HG03280 (cell line): Measurements from ENCODE around the gene SIX5.

Experiments used
- ATAC-seq: cut with Tn5 transposase; IDR thresholded peaks from one replicate; pipeline ENCODE4 v1.9.1; 2021; ENCODE audit warnings: mild to moderate bottlenecking, moderate library complexity; ENCODE audit not compliant: unreplicated experiment

Gene SIX5

GRCh38 chr19:45793178-45793564 is 24.1 kb upstream of the SIX5 start:
- ATAC-seq, result no peak

- peak; percentile 92 for ATAC-seq
Measured at GRCh38 chr19:45792470-45793177, 23.6 kb upstream of the SIX5 start, which contains the start of gene DMWD. DMWD (minus strand) TSS chr19:45792845; CDS start chr19:45792756, 89 bp downstream.

DNA sequence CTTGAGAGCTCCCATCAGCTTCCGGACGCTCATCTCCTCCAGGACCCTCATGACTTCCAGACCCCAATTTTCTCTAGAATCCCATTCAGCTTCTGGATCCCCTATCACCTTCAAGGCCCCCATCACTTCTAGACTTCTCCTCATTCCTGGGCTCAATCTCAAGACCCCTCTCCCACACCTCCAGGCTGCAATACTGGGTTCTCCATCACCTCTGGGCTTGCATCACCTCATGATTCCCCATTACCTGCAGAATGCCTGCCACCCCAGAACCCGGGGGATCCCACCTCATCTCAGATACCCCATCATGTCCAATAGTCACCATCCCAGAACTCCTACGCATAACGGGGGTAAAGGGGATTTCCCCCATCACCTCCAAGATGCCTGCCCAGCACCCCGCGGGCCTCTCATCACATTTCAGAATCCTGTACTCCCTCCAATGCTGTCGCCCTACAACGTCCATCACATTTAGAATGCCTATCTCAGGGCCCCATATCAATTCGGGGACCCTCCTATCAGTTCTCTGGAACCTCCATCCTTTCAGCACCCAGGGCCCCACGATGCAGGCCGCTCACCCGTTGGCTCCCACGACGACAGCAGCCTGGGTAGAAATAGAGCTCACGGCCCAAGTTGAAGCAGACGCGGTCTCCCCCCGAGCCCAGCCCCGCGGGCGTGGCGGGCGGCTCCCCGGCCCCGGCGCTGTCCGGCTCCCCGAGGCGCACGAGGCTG is 22.9 kb upstream of the SIX5 start:
- ATAC-seq, result peak; percentile 14

DNA sequence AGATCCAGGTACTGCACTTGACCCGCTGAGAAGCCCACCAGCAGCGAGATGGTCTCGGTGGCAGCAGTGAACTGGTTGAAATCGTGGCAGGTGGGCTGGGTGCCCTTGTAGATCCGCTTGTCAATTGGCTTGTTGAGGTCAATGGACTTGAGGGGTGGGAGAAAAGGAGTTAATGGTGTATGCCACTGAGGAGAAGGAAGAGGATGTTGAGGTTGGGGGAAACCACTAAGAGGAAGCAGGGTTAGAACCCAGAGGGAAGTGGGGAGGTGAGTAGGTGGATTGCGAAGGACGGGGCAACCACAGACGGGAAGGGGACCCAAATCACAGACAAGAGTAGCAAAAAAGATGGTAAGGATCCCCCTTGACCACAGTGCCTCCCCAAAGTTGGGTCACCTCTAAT is 21.9 kb upstream of the SIX5 start:
- no peak for ATAC-seq

DNA sequence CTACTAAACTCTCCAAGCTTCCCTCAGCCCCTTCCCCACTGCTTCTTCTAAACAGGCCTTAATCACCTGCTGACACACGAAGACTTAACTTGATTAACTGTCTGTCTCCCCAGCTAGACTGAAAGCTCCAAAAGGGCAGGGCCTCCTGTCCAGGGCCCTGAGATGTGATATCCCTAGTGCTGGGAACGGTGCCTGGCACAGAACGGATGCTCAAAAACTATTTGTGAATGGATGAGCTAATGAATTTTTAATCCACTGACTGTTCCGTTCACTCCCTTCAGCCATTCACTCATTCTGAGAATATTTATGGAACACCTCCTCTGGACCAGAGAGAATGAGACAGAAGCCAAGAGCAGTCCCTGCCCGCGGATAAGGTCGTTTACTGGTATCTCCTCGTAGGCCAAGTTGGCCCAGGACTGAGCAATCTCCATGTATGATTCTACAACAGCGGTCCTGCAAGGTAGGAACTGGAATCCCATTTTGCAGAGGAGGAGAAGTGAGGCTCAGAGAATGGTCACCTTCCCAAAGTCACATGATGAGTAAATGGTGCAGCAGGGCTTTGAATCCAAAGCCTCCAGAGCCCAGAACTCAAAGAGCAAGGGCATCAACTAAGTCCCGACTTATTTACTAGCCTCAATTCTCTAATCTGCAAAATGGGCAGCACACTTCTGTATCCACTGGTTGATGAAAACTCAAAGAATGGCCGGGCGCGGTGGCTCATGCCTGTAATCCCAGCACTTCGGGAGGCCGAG is 20.2 kb upstream of the SIX5 start:
- no peak for ATAC-seq

DNA sequence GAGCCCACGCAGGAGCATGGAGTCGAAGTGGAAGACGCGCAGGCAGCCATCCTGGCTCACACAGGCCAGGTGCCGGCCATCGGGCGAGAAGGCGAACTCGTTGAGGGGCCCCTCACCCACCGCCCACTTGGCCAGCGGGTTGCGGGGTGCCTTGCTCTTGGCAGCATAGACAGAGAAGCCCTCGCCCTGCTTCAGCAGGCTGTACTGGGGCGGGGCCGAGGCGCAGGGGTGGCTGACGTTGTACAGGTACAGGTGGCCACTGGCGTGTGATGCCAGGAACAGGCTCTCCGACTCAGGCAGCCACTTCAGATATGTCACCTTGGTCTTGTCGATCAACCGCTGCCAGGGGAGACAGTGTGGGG is 17.5 kb upstream of the SIX5 start:
- no peak for ATAC-seq

- no peak for ATAC-seq
Measured at GRCh38 chr19:45785781-45786532, 16.9 kb upstream of the SIX5 start.

GRCh38 chr19:45785097-45785496 is 16.0 kb upstream of the SIX5 start:
- no peak for ATAC-seq

DNA sequence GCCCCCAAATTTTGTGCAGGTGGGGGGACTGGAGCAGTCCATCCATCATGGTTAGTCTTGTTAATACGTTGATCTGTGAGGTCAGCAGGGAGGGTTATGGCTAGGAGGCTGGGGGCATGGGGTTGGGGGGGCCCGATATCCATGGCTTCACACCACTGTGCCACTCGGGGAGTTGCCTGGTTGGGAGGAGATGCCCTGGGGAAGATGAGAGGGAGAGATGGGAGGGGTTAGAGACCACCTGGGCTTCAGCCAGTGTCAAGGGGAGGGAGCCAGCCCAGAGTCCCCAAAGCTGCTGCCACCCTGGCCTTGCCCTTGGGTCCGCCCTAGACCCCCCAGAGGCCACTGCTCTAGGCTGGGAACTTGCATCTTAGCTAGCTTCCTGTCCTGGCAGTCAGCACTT is 15.0 kb upstream of the SIX5 start:
- ATAC-seq, result no peak

- no peak for ATAC-seq
Measured at GRCh38 chr19:45782820-45783785, 14.1 kb upstream of the SIX5 start.

DNA sequence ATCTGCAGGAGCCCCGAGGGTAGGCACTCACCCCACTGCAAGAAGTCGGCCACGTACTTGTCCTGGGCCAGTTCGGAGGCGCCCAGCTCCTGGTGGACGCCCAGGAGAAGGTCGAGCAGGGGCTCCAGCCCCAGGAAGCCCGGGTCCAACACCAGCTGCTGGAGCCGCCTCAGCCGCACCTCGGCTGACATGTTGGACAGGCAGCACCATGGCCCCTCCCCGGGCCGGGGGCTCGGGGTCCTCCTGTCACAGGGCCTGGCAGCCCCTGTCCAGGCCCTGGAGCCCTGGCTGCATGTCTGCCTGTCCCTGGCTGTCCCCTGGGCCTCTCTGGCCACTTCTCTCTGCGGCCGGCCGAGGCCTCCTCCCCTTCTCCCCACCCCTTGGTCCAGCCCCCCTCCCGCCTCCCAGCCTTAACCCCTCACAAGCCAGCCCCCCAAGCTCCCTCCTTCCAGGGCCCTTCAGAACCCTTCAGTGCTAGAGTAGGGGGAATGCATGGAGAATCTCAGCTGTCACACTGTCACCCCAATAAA is 13.2 kb upstream of the SIX5 start, which contains the start of gene DMPK:
DMPK (minus strand) TSS at position 329 of the 530 bp plus-strand sequence; CDS start at position 191, 138 bp downstream.
- ATAC-seq, result no peak

DNA sequence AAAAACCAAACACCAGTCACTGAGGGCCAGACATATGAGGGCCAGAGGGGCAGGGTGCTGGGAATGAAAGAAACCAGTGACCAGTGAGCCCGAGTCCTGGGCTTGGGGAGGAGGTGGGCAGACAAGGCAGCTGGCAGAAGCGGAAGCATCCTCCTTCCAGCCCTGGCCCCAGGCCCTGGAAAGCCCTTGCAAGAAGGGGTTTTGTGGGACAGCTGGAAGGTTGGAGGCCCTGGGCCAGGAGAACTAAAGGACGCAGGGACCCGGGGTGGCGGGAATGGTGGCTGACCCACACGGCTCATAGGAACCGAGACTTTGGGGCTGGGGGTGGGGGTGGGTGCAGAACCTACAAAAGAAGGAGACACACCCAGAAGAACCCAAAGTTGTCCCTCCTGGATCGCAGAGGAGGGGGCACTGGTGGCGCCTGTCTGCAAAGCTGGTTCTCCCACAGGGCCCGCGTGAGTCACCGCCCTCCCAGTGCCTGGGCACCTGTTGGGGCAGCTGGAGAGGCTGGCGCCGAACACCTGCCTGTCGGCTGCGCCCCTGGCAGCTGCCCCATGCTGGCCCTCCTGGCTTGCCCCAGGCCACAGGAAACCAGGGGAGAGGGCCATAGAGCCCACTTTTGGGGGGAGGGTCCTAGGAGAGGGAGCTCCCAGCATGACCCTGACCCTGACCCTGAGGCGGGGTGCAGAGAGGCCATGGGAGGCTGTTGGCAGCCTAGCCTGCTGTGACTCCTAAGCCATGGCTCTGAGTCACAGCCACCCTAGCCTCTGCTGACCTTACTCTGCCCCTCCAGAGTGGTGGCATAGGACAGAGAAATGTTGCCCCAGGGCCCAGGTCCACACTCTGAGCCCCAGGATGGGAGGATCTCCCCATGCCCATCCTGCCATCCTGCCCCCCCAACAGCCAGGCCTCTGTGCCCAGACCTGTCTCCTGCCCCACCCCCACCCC is 12.4 kb upstream of the SIX5 start:
- no peak for ATAC-seq

DNA sequence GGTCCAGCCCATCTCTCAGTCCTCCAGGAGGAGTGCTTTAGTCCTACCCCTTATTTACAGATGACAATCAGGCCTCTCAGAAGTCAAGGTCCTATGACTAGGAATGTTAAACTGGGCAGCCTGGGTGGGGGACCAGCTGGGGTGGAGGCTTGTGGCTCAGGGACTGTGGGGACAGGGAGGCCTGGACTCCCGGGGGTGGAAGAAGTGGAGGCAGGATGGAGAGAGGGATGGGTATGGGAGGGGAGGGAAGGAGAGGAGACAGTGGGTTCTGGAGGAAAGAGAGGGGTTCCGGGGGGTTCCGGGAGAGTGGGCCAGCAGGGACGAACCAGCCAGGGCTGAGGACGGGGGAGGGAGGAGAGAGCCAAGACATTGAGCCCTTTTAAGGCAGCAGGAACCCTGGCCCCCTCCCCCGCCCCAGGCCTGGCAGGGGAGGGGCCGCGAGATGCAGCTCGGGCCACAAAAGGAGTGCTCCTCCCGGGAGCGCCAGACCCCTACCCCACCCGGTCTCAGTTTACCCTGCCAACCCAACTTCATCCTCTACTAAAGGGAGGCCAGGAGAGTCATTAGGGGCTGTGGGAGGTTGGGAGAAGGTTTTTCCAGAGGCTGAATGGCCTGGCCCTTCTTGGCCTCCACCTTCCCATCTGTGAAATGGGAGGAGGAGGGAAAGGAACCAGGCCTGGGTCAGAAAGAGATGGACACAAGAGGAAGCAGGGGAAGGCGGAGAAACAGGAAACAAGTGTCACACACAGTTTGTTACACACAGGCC is 11.6 kb upstream of the SIX5 start:
- no peak for ATAC-seq

DNA sequence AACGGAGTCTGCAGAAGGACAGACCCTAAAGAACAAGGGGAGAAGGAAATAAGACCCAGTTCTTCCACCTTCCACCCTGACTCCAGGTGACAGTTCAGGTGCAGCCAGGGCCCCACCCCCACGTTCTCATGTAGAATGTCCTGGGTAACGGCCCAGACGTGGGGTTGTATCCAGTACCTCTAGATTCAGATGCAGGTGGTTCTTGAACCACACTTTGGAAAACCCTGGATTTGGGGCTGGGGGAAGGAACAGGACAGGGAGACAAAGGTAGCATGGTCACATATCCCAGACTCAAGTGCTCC is 11.0 kb upstream of the SIX5 start:
- no peak for ATAC-seq

DNA sequence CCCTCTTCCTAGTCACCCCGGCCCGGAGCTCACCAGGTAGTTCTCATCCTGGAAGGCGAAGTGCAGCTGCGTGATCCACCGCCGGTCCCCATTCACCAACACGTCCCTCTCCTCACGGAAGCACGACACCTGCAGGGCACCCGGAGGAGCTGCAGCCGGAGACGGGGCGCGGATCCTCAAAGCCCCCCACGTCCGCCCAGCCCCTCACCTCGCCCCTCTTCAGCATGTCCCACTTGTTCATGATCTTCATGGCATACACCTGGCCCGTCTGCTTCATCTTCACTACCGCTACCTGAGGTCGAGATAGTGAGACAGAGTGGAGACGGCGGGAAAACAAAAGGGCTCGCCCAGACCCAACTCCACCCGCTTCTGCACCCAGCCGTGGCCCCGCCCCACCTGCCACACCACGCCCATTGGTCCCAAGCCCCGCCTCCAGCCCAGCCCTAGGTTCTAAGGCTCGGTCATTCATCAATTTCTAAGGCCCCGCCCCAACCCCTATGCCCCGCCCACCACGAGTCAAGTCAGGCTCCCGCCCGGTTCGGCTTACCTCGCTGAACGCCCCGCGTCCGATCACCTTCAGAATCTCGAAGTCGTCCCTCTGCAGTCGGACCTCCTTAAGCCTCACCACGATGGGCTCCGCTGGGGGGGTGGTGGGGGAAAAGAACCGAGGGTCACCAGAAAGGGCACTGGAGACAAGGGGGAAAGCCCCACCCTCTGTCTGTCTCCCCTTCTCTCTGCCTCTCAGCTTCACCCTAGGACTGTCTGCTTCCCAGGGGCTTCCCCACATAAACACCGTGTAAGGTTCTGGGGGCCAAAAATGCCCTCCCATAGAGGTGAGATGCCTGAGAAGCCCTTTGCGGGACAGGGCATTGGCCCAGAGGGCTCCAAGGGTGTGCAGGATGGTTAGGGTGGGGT is 10.4 kb upstream of the SIX5 start:
- no peak for ATAC-seq

DNA sequence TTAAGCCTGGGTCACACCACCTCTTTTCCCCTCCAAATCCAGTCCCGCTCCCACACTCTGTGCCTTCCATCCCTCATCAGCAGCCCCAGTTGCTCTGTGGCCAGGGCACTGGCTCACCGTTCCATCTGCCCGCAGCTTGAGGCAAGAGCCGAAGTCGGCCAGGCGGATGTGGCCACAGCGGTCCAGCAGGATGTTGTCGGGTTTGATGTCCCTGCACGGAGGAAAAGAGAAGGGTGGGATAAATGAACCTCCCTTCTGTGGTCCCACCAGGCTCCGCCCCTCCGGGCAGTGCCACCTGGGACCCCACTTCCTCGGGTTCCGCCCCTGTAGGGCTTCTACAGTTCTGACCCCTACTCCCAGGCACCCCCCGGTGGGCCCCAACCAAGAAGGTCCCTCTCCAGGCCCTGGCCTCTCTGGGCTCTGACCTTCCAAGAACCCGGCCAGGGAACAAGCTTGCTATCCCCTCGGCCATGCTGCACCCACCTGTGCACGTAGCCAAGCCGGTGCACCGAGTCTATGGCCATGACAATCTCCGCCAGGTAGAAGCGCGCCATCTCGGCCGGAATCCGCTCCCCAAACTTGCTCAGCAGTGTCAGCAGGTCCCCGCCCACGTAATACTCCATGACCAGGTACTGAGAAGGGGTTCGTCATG is 9.1 kb upstream of the SIX5 start:
- ATAC-seq, result no peak
